Measurements from ENCODE around the gene OR2T10. TPM values are rescaled to one million over a fixed set of nuclear protein-coding genes. Genes with fewer than 3 reads are reported as not detected.
"Not testable (repeated sequence)": the region's sequence is repeated elsewhere in the genome, so short reads cannot be mapped to it uniquely, and the experiment has no call there.

The OR2T10 gene
- total RNA-seq, 1 donor from 2014 or later: not detected

GRCh38 chr1:248596615-248597014, 885 bp downstream of the OR2T10 start:
- no peak for DNase-seq (ENCODE audit: low read depth in 2 of 2)

- DNase-seq (ENCODE audit: low read depth in 2 of 2): no peak
Observed at GRCh38 chr1:248593226-248593625, 4.3 kb downstream of the OR2T10 start.

GRCh38 chr1:248592655-248593054, 4.8 kb downstream of the OR2T10 start:
- no peak for DNase-seq (ENCODE audit: low read depth in 2 of 2)

- no peak for DNase-seq (ENCODE audit: low read depth in 2 of 2)
Observed at GRCh38 chr1:248590055-248590454, 7.4 kb downstream of the OR2T10 start.

GRCh38 chr1:248589334-248589733, 8.2 kb downstream of the OR2T10 start:
- no peak for DNase-seq (ENCODE audit: low read depth in 2 of 2)

- DNase-seq (ENCODE audit: low read depth in 2 of 2): no peak
Observed at GRCh38 chr1:248585266-248585665, 12.2 kb downstream of the OR2T10 start.

GRCh38 chr1:248576260-248576980, 21.1 kb downstream of the OR2T10 start:
- DNase-seq (ENCODE audit: low read depth in 2 of 2): no peak

GRCh38 chr1:248574657-248575056, 22.8 kb downstream of the OR2T10 start, which contains the start of gene OR2T34:
OR2T34 (minus strand) TSS chr1:248574757; CDS start chr1:248574757, 0 bp downstream.
- DNase-seq (ENCODE audit: low read depth in 2 of 2): not testable (repeated sequence)

- DNase-seq (ENCODE audit: low read depth in 2 of 2): not testable (repeated sequence)
Observed at GRCh38 chr1:248573856-248574255, 23.6 kb downstream of the OR2T10 start.

- not testable (repeated sequence) for DNase-seq (ENCODE audit: low read depth in 2 of 2)
Observed at GRCh38 chr1:248572049-248572448, 25.5 kb downstream of the OR2T10 start.

- not testable (repeated sequence) for DNase-seq (ENCODE audit: low read depth in 2 of 2)
Observed at GRCh38 chr1:248570811-248571210, 26.7 kb downstream of the OR2T10 start.

GRCh38 chr1:248569049-248569448, 28.5 kb downstream of the OR2T10 start:
- DNase-seq (ENCODE audit: low read depth in 2 of 2): not testable (repeated sequence)

GRCh38 chr1:248565530-248566373, 31.7 kb downstream of the OR2T10 start:
- not testable (repeated sequence) for DNase-seq (ENCODE audit: low read depth in 2 of 2)

- not testable (repeated sequence) for DNase-seq (ENCODE audit: low read depth in 2 of 2)
Observed at GRCh38 chr1:248562672-248563071, 34.8 kb downstream of the OR2T10 start, which contains the start of gene OR2T29. OR2T29 (minus strand) TSS chr1:248562772; CDS start chr1:248559491, 3,281 bp downstream.

GRCh38 chr1:248551027-248551426, 46.5 kb downstream of the OR2T10 start:
- DNase-seq (ENCODE audit: low read depth in 2 of 2): not testable (repeated sequence)

- not testable (repeated sequence) for DNase-seq (ENCODE audit: low read depth in 2 of 2)
Observed at GRCh38 chr1:248547383-248547782, 50.1 kb downstream of the OR2T10 start.

Other genes starting within 250 kb of the OR2T10 start
- not detected in 2 replicates for gene OR14C36, start 248.9 kb downstream of the OR2T10 start, total RNA-seq
- not detected in 2 replicates for gene OR2T4, start 236.0 kb downstream of the OR2T10 start, total RNA-seq
- not detected in 2 replicates for gene OR2T6, start 222.0 kb downstream of the OR2T10 start, total RNA-seq
- not detected in 2 replicates for gene OR2T1, start 194.7 kb downstream of the OR2T10 start, total RNA-seq
- not detected in 2 replicates for gene OR2T2, start 152.1 kb downstream of the OR2T10 start, total RNA-seq
- not detected in 2 replicates for gene OR2T3, start 124.3 kb downstream of the OR2T10 start, total RNA-seq
- not detected in 2 replicates for gene OR2T5, start 109.1 kb downstream of the OR2T10 start, total RNA-seq
- gene OR2G6, start 89.6 kb downstream of the OR2T10 start, total RNA-seq: not detected in 2 replicates
- gene OR2T29, start 34.9 kb downstream of the OR2T10 start, total RNA-seq: not detected in 2 replicates
- not detected in 2 replicates for gene OR2T34, start 22.9 kb downstream of the OR2T10 start, total RNA-seq
- not detected in 2 replicates for gene OR2T11, start 37.4 kb upstream of the OR2T10 start, total RNA-seq
- gene OR2T35, start 47.6 kb upstream of the OR2T10 start, total RNA-seq: not detected in 2 replicates
- gene OR2T27, start 57.8 kb upstream of the OR2T10 start, total RNA-seq: not detected in 2 replicates
- gene OR14I1, start 105.1 kb upstream of the OR2T10 start, total RNA-seq: not detected in 2 replicates
- not detected in 2 replicates for gene LYPD8, start 158.1 kb upstream of the OR2T10 start, total RNA-seq
- gene SH3BP5L, start 228.2 kb upstream of the OR2T10 start, total RNA-seq: 17.6 and 24.8 TPM in 2 replicates
- gene ZNF672, start 240.5 kb upstream of the OR2T10 start, total RNA-seq: 15.9 and 22.9 TPM in 2 replicates